MM.1S (cell line): ENCODE data around the gene GADD45B.

Experiments
- CTCF ChIP-seq: fragments of 300-600 bp; sonication (generic); IDR thresholded peaks from 2 replicates; pipeline ENCODE4 v1.5.1; 2016; ENCODE audit warnings: antibody characterized with exemption, low read length, mixed read lengths
- EZH2phosphoT487 ChIP-seq: fragments of 300-600 bp; sonication (generic); IDR thresholded peaks from 2 replicates; pipeline ENCODE4 v1.6.1; 2018; ENCODE audit warnings: antibody characterized with exemption, low read length

- no peak for TF ChIP-seq CTCF
- TF ChIP-seq EZH2phosphoT487, result no peak
These were observed 42.1 kb downstream of the GADD45B start for GRCh38 chr19:2517881-2518601.
